Body of pancreas (tissue), 4 donors: Measurements from ENCODE around the gene HECA.

Source experiments
- POLR2A ChIP-seq, 3 donors: fragments of 450-650 bp; IDR thresholded peaks; one replicate each; pipeline ENCODE4 v1.6.1; 2016; ENCODE audit warnings: antibody characterized with exemption in 3 of 3, mild to moderate bottlenecking in 2 of 3
- TF ChIP-seq, protein P1 (sequence below), 7 experiments: fragments of 450-650 bp in 4 of 7; fragments of 200-600 bp in 3 of 7; sonication (generic) in 3 of 7; IDR thresholded peaks; one replicate each; pipeline ENCODE4 v1.5.1; 2016 to 2019; ENCODE audit warnings: antibody characterized with exemption in 7 of 7

GRCh38 chr6:139219746-139220145, 84.9 kb downstream of the HECA start:
- TF ChIP-seq, protein P1, sequence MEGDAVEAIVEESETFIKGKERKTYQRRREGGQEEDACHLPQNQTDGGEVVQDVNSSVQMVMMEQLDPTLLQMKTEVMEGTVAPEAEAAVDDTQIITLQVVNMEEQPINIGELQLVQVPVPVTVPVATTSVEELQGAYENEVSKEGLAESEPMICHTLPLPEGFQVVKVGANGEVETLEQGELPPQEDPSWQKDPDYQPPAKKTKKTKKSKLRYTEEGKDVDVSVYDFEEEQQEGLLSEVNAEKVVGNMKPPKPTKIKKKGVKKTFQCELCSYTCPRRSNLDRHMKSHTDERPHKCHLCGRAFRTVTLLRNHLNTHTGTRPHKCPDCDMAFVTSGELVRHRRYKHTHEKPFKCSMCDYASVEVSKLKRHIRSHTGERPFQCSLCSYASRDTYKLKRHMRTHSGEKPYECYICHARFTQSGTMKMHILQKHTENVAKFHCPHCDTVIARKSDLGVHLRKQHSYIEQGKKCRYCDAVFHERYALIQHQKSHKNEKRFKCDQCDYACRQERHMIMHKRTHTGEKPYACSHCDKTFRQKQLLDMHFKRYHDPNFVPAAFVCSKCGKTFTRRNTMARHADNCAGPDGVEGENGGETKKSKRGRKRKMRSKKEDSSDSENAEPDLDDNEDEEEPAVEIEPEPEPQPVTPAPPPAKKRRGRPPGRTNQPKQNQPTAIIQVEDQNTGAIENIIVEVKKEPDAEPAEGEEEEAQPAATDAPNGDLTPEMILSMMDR (IDR thresholded peaks at IDR 0.05): no peak
- TF ChIP-seq POLR2A (IDR thresholded peaks at IDR 0.05): no peak
